Fibroblast of skin of left quadriceps (primary cell): ENCODE measurements around the gene ALPK1.
"Not testable (repeated sequence)": the region's sequence is repeated elsewhere in the genome, so short reads cannot be mapped to it uniquely, and the experiment has no call there.

Experiments
- DNase-seq, 2 experiments: peaks; one replicate each; pipeline ENCODE4 v3.0.0-alpha.2; 2013; ENCODE audit warnings: low read depth in 2 of 2

The ALPK1 gene

DNA sequence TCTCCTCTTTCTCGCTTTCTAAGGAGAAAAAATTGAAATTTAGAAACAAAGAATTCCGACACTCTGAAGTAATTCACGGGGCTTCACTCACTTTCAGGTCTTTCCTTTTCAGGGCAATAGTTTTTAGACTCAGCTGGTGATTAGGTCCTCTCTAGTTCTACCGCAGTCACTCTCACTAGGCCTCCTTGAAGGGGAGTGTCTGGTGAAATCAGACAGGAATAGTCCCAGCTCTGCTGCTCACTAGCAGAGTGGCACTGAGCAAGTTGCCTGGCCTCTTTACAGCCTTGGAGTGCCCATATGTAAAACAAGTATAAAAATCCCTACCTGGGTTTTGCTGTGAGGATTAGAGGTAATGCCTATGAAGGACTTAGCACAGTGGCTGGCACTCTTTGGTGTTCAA, 154.7 kb downstream of the ALPK1 start:
- DNase-seq, result no peak

DNA sequence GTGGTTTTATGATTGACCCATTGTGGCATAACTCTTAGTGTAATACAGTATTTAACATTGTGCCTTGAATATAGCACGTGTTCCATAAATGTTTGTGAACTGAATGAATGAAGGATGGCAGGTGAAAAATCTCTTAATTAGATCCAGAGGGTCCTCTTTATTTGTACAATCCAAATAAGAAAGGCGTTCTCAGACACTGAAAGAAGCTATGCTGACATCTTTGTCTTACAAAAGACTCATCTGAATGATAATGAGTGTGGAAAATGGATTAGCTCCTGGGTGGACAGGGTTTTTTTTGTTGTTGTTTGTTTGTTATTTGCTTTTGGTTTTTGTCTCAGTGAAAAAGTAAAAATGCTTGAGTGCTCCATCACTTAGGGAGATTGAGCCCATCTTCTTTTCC, 156.2 kb downstream of the ALPK1 start:
- no peak for DNase-seq

DNA sequence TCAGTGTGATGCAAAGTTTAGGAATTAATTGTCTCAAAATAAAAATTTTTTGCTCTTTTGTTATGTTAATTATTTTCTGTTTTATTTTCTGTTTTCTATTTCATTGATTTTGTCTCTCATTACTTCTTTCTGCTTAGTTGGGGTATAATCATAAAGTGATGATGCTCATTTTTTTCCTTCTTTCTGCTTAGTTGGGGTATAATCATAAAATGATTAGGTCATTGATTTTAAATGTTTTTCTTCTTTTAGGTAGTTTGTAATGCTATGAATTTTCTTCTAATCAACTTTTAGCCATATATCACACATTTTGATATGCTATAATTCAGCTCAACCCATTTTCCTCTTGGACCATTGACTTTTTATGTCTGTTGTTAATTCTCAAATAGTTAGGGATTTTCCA, 175.1 kb downstream of the ALPK1 start:
- no peak for DNase-seq

DNA sequence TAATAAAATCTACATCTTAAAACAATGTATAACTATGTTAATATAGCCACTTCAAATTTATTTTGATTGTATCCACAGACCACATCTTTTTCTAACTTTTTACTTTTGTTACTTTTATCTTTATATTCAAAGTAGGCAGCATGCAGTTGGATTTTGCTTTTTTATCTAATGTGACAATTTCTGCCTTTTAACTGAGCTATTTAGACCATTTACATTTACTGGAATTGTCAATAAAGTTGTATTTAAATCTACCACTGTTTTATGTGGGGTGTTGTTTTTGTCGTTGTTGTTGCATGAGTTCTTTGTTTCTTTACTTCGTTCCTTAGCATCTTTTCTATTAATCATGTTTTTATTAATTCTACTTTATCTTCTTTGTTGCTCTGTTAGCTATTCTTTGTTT, 176.8 kb downstream of the ALPK1 start:
- DNase-seq, result no peak

DNA sequence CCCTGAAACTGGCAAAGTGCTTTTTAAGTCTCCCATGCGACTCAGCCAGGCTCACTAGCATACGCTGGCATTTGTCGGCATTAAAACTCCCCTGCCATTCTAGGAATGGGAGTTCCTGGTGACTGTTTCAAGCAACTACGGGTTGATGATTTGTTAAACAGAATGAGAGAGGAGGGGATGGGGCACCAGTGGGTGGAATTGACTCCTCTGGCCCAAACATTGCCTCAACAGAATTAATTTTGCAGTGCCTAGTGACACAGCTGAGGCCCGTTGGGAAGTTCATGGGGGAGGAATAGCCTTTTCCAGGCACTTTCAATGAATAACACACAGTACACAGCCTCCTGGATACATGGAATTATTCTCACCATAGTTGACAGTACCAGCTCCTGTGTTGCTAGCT, 188.8 kb downstream of the ALPK1 start:
- no peak for DNase-seq

DNA sequence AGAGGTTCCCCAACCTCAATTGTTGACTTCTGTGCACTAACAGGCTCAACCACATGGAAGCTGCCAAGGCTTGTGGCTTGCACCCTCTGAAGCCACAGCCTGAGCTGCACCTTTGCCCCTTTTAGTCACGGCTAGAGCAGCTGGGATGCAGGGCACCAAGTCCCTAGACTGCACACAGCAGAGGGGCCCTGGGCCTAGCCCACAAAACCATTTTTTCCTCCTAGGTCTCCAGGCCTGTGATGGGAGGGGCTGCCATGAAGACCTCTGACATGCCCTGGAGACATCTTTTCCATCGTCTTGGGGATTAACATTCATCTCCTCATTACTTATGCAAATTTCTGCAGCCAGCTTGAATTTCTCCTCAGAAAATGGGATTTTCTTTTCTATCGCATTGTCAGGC, 193.6 kb downstream of the ALPK1 start:
- not testable (repeated sequence) for DNase-seq
